K562 (cell line): Measurements from ENCODE around the gene DPAGT1. TPM values are rescaled to one million over a fixed set of nuclear protein-coding genes. Genes with fewer than 3 reads are reported as not detected.

ENCODE experiments used
- BRF1 ChIP-seq: IDR thresholded peaks from 3 replicates; pipeline ENCODE4 v1.6.1; 2011; ENCODE audit warnings: borderline replicate concordance, mild to moderate bottlenecking; ENCODE audit not compliant: insufficient read length; ENCODE audit errors: extremely low read depth
- FOXA1 ChIP-seq: fragments of 450-650 bp; IDR thresholded peaks from 2 replicates; pipeline ENCODE4 v1.6.1; 2016; ENCODE audit warnings: mild to moderate bottlenecking, borderline replicate concordance
- HINFP ChIP-seq: fragments of 450-650 bp; conservative IDR thresholded peaks from 2 replicates; pipeline ENCODE4 v1.6.1; 2016; ENCODE audit warnings: missing genetic modification characterization, low read depth, mild to moderate bottlenecking, control low read depth, missing compliant biosample characterization
- HNRNPH1 ChIP-seq: fragments of 200-400 bp; formaldehyde crosslinking; optimal IDR thresholded peaks from 2 replicates; pipeline ENCODE3; 2017; ENCODE audit warnings: low read depth, mild to moderate bottlenecking, low read length, moderate library complexity
- ID3 ChIP-seq, 2 experiments: fragments of 250-450 bp in 1 of 2; fragments of 450-650 bp in 1 of 2; sonication (Bioruptor Pico) in 1 of 2; IDR thresholded peaks; 2 replicates each; pipeline versions ENCODE4 v1.6.1 to v1.8.0; 2016 to 2021; ENCODE audit warnings: mild to moderate bottlenecking in 2 of 2, moderate library complexity in 2 of 2, missing compliant biosample characterization in 1 of 2, missing genetic modification characterization in 1 of 2
- KLF1 ChIP-seq: fragments of 450-650 bp; IDR thresholded peaks from 2 replicates; pipeline ENCODE4 v1.6.1; 2016; ENCODE audit warnings: missing genetic modification characterization, missing compliant biosample characterization
- MTA3 ChIP-seq: fragments of 450-650 bp; formaldehyde crosslinking; IDR thresholded peaks from 2 replicates; pipeline ENCODE4 v1.6.1; 2017; ENCODE audit warnings: mild to moderate bottlenecking, borderline replicate concordance
- NR1H2 ChIP-seq: sonication (generic); formaldehyde crosslinking; IDR thresholded peaks from 2 replicates; pipeline ENCODE4 v1.4.0; 2020; ENCODE audit warnings: mild to moderate bottlenecking, missing genetic modification reagents
- SMAD1 ChIP-seq: fragments of 150-350 bp; IDR thresholded peaks from 2 replicates; pipeline ENCODE4 v1.6.1; 2014; ENCODE audit warnings: low read length, low read depth; ENCODE audit not compliant: partially characterized antibody
- STAG1 ChIP-seq: sonication (generic); formaldehyde crosslinking; IDR thresholded peaks from 2 replicates; pipeline ENCODE4 v1.5.0; 2020; ENCODE audit warnings: missing genetic modification reagents, borderline replicate concordance
- TOE1 ChIP-seq, 2 experiments: fragments of 450-650 bp in 1 of 2; sonication (generic) in 1 of 2; formaldehyde crosslinking in 1 of 2; IDR thresholded peaks; 2 replicates each; pipeline versions ENCODE4 v1.7.1 to v1.8.0; 2016 to 2022; ENCODE audit warnings: borderline replicate concordance in 2 of 2, mild to moderate bottlenecking in 2 of 2, antibody characterized with exemption in 1 of 2, inconsistent platforms in 1 of 2, low read depth in 1 of 2, missing genetic modification reagents in 1 of 2, moderate library complexity in 1 of 2
- XRCC4 ChIP-seq: IDR thresholded peaks from one replicate; pipeline ENCODE4 v1.6.1; 2011; ENCODE audit not compliant: insufficient read depth, insufficient read length; ENCODE audit errors: extremely low read depth
- ZNF311 ChIP-seq: fragments of 250-450 bp; sonication (Bioruptor Pico); IDR thresholded peaks from 2 replicates; pipeline ENCODE4 v1.4.0; 2020; ENCODE audit warnings: mild to moderate bottlenecking, moderate library complexity
- ZNF551 ChIP-seq: fragments of 250-450 bp; sonication (Bioruptor Pico); IDR thresholded peaks from 2 replicates; pipeline ENCODE4 v1.5.0; 2021; ENCODE audit warnings: mild to moderate bottlenecking, moderate library complexity
- polyA plus RNA-seq, 8 experiments: library from polyadenylated mRNA; depleted of rRNA in 4 of 8; stranded (reverse) in 5 of 8; unstranded in 3 of 8; fragments of >200 nt; fragmentation: Nextera tagmentation in 2 of 8; fragmentation: Illumina TruSeq in 1 of 8; extraction: Ambion mirVana in 2 of 8; extraction: Trizol in 1 of 8; gene quantifications; 2 replicates each; pipeline versions ENCODE4 v1.2.1 to v1.2.3, GENCODE V29; 2011 to 2014; ENCODE audit warnings: inconsistent platforms in 1 of 8, missing spikeins in 1 of 8
- total RNA-seq, 7 experiments: library from RNA; depleted of rRNA in 6 of 7; stranded (reverse); fragments of >200 nt in 6 of 7; fragmentation: Illumina TruSeq in 2 of 7; extraction: Trizol in 2 of 7; gene quantifications; 2 replicates each; pipeline versions ENCODE4 v1.2.1 to v1.2.3, GENCODE V29; 2011 to 2021; ENCODE audit warnings: low replicate concordance in 1 of 7
- TF ChIP-seq, protein P1 (sequence below): fragments of 450-650 bp; conservative IDR thresholded peaks from 2 replicates; pipeline ENCODE4 v1.6.1; 2016; ENCODE audit warnings: missing genetic modification characterization, low read depth, mild to moderate bottlenecking, missing compliant biosample characterization, moderate library complexity
- TF ChIP-seq, protein P2 (sequence below), 3 experiments: IDR thresholded peaks in 2 of 3; conservative IDR thresholded peaks in 1 of 3; 2 replicates each; pipeline ENCODE4 v1.5.1; 2011 to 2012; ENCODE audit warnings: low read length in 3 of 3, mild to moderate bottlenecking in 3 of 3, control low read depth in 2 of 3, improper control_type of control experiment in 1 of 3, inconsistent platforms in 1 of 3, low read depth in 1 of 3, mixed read lengths in 1 of 3, moderate library complexity in 1 of 3; ENCODE audit not compliant: insufficient read depth in 2 of 3
- TF ChIP-seq, protein P3 (sequence below): fragments of 450-650 bp; IDR thresholded peaks from 2 replicates; pipeline ENCODE4 v1.6.1; 2016; ENCODE audit warnings: mild to moderate bottlenecking

The DPAGT1 gene
- total and polyA plus RNA-seq, 9 of the 15 experiments (the other 6 are each of a cell fraction or from before 2014, with no cell fraction given), result 29.9 to 135 (median 85.0) TPM

DNA sequence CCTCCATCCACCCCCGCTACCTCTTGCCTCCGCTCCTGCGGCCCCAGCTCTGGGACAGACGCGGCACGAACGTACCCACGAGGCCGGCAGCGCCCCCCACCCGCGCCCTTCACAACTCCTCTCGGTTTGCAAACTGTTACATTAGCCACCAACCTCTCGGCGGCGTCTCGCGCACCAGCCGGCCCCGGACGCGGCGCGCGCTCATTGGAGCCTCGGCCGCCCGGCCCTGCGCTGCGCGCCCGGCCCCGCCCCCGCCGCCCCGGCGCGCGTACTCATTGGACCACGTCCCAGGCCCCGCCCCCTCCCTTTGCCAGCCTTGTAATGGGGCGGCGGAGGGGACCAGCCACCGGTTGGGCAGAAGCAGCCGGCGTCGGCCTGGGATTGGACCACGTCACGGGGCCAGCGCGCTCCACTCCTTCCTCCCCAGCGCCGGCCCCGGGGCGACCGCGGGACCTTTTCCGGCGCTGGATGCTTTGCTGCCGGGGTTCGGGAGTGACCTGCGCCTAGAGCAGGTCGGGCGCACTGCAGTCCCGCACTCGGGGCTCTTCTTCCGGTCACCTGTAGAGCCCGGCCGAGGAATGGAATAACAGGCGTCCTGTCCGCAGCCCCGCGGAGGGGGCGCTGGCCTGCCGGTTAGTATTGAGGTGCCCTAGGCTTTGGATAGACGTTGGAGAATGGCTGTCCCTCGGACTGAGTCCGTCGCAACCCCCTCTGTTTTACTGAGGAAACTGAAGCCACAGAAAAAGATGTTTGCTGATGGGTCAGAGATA lies 44.5 kb downstream of the DPAGT1 start, which contains the start of gene HYOU1 (continued):
- TF ChIP-seq MTA3, result peak; percentile 82; the same call in 1 of the 2 replicates
- no peak for TF ChIP-seq BRF1
- TF ChIP-seq, protein P1, sequence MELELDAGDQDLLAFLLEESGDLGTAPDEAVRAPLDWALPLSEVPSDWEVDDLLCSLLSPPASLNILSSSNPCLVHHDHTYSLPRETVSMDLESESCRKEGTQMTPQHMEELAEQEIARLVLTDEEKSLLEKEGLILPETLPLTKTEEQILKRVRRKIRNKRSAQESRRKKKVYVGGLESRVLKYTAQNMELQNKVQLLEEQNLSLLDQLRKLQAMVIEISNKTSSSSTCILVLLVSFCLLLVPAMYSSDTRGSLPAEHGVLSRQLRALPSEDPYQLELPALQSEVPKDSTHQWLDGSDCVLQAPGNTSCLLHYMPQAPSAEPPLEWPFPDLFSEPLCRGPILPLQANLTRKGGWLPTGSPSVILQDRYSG (tag), result no peak
- no peak for TF ChIP-seq ID3 (CRISPR knock-in tag; IDR thresholded peaks at IDR 0.05)
- TF ChIP-seq ID3 (tag; IDR thresholded peaks at IDR 0.05), result 0 out of 2 replicates have a peak, but pooled peaks have one; percentile 3
- TF ChIP-seq HINFP, result no peak
- TF ChIP-seq, protein P2, sequence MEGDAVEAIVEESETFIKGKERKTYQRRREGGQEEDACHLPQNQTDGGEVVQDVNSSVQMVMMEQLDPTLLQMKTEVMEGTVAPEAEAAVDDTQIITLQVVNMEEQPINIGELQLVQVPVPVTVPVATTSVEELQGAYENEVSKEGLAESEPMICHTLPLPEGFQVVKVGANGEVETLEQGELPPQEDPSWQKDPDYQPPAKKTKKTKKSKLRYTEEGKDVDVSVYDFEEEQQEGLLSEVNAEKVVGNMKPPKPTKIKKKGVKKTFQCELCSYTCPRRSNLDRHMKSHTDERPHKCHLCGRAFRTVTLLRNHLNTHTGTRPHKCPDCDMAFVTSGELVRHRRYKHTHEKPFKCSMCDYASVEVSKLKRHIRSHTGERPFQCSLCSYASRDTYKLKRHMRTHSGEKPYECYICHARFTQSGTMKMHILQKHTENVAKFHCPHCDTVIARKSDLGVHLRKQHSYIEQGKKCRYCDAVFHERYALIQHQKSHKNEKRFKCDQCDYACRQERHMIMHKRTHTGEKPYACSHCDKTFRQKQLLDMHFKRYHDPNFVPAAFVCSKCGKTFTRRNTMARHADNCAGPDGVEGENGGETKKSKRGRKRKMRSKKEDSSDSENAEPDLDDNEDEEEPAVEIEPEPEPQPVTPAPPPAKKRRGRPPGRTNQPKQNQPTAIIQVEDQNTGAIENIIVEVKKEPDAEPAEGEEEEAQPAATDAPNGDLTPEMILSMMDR (IDR thresholded peaks at IDR 0.05 in 2 of 3, conservative IDR thresholded peaks at IDR 0.05 in 1 of 3; ENCODE audit: insufficient read depth in 2 of 3, low read depth in 1 of 3, low read length in 3 of 3), result peak; percentile 51 to 71 (median 54)
- TF ChIP-seq NR1H2, result no peak
- 0 out of 2 replicates have a peak, but pooled peaks have one; percentile 25 for TF ChIP-seq TOE1 (IDR thresholded peaks at IDR 0.05; ENCODE audit: borderline replicate concordance)
- TF ChIP-seq TOE1 (CRISPR knock-in tag; IDR thresholded peaks at IDR 0.05; ENCODE audit: borderline replicate concordance, low read depth), result no peak
- TF ChIP-seq HNRNPH1, result no peak
- no peak for TF ChIP-seq FOXA1
- TF ChIP-seq SMAD1, result peak; percentile 49
- no peak for TF ChIP-seq STAG1 (CRISPR knock-in tag)
- no peak for TF ChIP-seq KLF1
- no peak for TF ChIP-seq XRCC4
- no peak for TF ChIP-seq ZNF551 (CRISPR knock-in tag)
- no peak for TF ChIP-seq ZNF311 (CRISPR knock-in tag)
- TF ChIP-seq, protein P3, sequence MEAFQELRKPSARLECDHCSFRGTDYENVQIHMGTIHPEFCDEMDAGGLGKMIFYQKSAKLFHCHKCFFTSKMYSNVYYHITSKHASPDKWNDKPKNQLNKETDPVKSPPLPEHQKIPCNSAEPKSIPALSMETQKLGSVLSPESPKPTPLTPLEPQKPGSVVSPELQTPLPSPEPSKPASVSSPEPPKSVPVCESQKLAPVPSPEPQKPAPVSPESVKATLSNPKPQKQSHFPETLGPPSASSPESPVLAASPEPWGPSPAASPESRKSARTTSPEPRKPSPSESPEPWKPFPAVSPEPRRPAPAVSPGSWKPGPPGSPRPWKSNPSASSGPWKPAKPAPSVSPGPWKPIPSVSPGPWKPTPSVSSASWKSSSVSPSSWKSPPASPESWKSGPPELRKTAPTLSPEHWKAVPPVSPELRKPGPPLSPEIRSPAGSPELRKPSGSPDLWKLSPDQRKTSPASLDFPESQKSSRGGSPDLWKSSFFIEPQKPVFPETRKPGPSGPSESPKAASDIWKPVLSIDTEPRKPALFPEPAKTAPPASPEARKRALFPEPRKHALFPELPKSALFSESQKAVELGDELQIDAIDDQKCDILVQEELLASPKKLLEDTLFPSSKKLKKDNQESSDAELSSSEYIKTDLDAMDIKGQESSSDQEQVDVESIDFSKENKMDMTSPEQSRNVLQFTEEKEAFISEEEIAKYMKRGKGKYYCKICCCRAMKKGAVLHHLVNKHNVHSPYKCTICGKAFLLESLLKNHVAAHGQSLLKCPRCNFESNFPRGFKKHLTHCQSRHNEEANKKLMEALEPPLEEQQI, result no peak
